Memory B cell (primary cell): ENCODE data around the gene UNC45B.

Experiments
- ATAC-seq: fragments of 150-1000 bp; cut with Tn5 transposase; 2 replicates; pipeline ENCODE4 v1.10.0; 2021; ENCODE audit warnings: low read depth, mild to moderate bottlenecking, moderate library complexity
- DNase-seq, 2 donors: peaks; one replicate each; pipeline ENCODE4 v3.0.0; 2022; ENCODE audit warnings: low spot score in 2 of 2
- H3K27ac Mint-ChIP-seq: one replicate; pipeline ENCODE4 v1.8.0; 2022; ENCODE audit warnings: mild to moderate bottlenecking, moderate library complexity, mixed read lengths
- H3K27me3 Mint-ChIP-seq: one replicate; pipeline ENCODE4 v1.8.0; 2022; ENCODE audit warnings: mixed read lengths
- H3K36me3 Mint-ChIP-seq: one replicate; pipeline ENCODE4 v1.8.0; 2022; ENCODE audit warnings: mild to moderate bottlenecking, mixed read lengths
- H3K4me1 Mint-ChIP-seq: one replicate; pipeline ENCODE4 v1.8.0; 2022; ENCODE audit warnings: mixed read lengths
- H3K4me3 Mint-ChIP-seq: one replicate; pipeline ENCODE4 v1.8.0; 2022; ENCODE audit warnings: mild to moderate bottlenecking, moderate library complexity, mixed read lengths
- H3K9me3 Mint-ChIP-seq: one replicate; pipeline ENCODE4 v1.8.0; 2022; ENCODE audit warnings: mixed read lengths

Gene UNC45B

DNA sequence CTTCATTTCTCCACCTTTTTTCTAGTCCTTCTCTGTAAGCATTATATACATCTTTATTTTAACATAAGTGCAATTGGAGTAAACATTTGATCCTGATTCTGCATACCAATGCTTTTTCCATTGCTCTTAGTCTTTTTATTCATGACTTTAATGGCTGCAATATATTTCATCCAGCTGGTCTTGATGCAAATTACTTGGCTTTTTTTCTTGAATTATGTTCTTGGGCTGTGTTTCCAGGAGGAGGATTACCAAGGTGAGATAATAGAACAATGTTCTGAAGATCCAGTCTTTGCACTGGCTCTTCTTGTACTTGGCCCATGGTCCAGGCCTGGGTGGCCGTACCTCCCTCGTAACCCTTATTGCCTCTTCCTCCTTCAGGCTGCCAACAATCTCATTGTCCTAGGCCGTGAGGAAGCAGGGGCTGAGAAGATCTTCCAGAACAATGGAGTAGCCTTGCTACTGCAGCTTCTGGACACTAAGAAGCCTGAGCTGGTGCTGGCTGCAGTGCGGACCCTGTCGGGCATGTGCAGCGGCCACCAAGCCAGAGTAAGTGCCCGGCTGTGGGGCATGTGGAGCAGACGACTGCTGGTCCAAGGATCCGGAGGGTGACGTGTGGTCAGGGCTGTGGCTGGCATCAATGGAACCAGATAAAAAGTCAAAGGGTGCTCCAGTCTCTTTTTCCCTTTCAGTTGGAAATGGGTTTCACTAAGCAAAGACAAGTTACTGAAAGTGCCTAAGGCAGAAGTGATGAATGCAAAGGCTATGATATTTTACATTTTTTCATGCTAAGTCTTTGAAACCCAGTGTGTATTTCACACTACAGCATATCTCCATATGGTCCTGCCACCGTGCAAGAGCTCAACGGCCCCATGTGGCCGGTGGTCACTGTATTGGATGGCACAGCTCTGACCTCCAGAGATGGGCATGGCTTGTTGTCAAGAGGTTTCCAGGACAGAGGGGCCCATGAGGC lies 6.9 kb downstream of the UNC45B start:
- ATAC-seq (no peak), DNase-seq (no peak)
- no peak overlapping the region for H3K27ac Mint-ChIP-seq
- no peaks in the 10 kb centered on the region for H3K36me3 Mint-ChIP-seq
- H3K4me1 Mint-ChIP-seq: no peaks in the 10 kb centered on the region
- H3K4me3 Mint-ChIP-seq: no peak overlapping the region
- peaks cover 5% of the 10 kb centered on the region for H3K27me3 Mint-ChIP-seq
- no peaks in the 10 kb centered on the region for H3K9me3 Mint-ChIP-seq

GRCh38 chr17:35155246-35155645 lies 7.6 kb downstream of the UNC45B start:
- Mint-ChIP-seq H3K27me3 (peaks cover 5% of the 10 kb centered on the region), H3K36me3 (no peaks in the 10 kb centered on the region), H3K4me1 (no peaks in the 10 kb centered on the region), H3K27ac (no peak overlapping the region), H3K9me3 (no peaks in the 10 kb centered on the region), H3K4me3 (no peak overlapping the region)
- ATAC-seq: no peak
- no peak for DNase-seq

GRCh38 chr17:35159940-35160339 lies 12.3 kb downstream of the UNC45B start:
- peaks cover 22% of the 10 kb centered on the region for H3K27me3 Mint-ChIP-seq
- H3K4me3 Mint-ChIP-seq: no peak overlapping the region
- H3K36me3 Mint-ChIP-seq: no peaks in the 10 kb centered on the region
- H3K4me1 Mint-ChIP-seq: no peaks in the 10 kb centered on the region
- DNase-seq (no peak), ATAC-seq (no peak)
- H3K27ac Mint-ChIP-seq: no peak overlapping the region
- no peaks in the 10 kb centered on the region for H3K9me3 Mint-ChIP-seq

- peaks cover 25% of the 10 kb centered on the region for H3K27me3 Mint-ChIP-seq
- DNase-seq: no peak
- no peak overlapping the region for H3K4me3 Mint-ChIP-seq
- H3K9me3 Mint-ChIP-seq: no peaks in the 10 kb centered on the region
- ATAC-seq: no peak
- no peak overlapping the region for H3K27ac Mint-ChIP-seq
- H3K4me1 Mint-ChIP-seq: no peaks in the 10 kb centered on the region
- H3K36me3 Mint-ChIP-seq: no peaks in the 10 kb centered on the region
Observed at GRCh38 chr17:35160354-35161201, 13.0 kb downstream of the UNC45B start.

DNA sequence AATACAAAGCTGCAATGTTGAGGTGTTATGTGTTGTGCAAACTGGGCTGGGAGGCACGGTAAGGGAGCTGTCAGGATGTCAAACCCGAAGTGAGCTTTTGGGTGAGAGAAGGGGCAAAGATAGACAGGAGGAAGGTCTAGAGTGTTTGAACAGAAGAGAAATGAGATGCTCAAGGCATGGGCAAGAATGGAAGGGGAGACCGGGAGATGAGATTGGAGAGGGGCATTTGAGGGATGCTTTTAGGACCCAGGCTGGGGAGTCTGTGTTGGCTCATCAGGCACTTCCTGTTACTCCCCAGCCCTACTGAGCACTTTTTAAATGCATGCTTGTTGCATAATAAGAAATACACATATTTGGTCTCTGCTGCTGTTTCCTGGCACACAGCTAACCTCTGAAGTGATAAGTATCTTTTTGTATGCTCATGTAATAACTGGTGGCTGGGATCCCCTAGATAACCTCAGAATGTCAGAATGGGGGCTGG lies 13.7 kb downstream of the UNC45B start:
- no peak overlapping the region for H3K4me3 Mint-ChIP-seq
- H3K4me1 Mint-ChIP-seq: no peaks in the 10 kb centered on the region
- no peak overlapping the region for H3K27ac Mint-ChIP-seq
- peaks cover 24% of the 10 kb centered on the region for H3K27me3 Mint-ChIP-seq
- ATAC-seq (no peak), DNase-seq (no peak)
- no peaks in the 10 kb centered on the region for H3K9me3 Mint-ChIP-seq
- H3K36me3 Mint-ChIP-seq: no peaks in the 10 kb centered on the region

DNA sequence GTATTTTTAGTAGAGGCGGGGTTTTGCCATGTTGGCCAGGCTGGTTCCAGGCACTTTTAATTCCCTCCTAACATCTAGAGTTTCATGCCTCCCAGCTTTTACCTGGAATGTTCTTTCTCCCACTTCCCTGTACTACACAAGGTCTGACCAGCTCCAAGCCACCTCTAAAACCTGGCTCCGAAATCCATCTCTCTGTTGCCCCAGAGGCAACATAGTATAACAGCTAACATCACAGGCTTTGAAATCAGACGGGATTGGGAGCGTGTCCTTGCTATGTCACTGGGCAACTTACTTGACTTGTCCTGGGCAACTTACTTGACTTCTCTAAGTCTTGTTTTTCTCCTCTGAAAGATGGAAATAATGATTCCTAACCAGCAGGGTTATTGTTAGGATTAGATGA lies 15.1 kb downstream of the UNC45B start:
- DNase-seq: no peak
- H3K27me3 Mint-ChIP-seq: peaks cover 26% of the 10 kb centered on the region
- H3K4me3 Mint-ChIP-seq: no peak overlapping the region
- H3K36me3 Mint-ChIP-seq: no peaks in the 10 kb centered on the region
- ATAC-seq: no peak
- H3K4me1 Mint-ChIP-seq: no peaks in the 10 kb centered on the region
- no peak overlapping the region for H3K27ac Mint-ChIP-seq
- H3K9me3 Mint-ChIP-seq: no peaks in the 10 kb centered on the region

DNA sequence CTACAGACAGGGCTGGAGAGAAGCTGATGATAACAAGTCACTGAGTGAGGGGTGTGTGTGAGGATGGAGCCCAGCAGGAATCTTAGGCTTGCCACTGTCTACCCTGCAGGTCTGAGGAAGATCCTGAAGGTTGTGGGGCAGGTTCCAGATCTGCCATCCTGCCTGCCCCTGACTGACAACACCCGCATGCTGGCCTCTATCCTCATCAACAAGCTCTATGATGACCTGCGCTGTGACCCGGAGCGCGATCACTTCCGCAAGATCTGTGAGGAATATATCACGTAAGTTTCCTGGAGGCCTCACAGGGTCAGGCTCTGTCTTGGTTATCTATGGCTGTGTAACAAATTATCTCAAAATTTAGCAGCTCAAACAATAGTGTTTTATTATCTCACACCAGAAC lies 16.3 kb downstream of the UNC45B start:
- H3K27me3 Mint-ChIP-seq: peaks cover 32% of the 10 kb centered on the region
- H3K4me1 Mint-ChIP-seq: no peaks in the 10 kb centered on the region
- ATAC-seq: no peak
- no peaks in the 10 kb centered on the region for H3K9me3 Mint-ChIP-seq
- H3K4me3 Mint-ChIP-seq: no peak overlapping the region
- no peak overlapping the region for H3K27ac Mint-ChIP-seq
- no peak for DNase-seq
- no peaks in the 10 kb centered on the region for H3K36me3 Mint-ChIP-seq

DNA sequence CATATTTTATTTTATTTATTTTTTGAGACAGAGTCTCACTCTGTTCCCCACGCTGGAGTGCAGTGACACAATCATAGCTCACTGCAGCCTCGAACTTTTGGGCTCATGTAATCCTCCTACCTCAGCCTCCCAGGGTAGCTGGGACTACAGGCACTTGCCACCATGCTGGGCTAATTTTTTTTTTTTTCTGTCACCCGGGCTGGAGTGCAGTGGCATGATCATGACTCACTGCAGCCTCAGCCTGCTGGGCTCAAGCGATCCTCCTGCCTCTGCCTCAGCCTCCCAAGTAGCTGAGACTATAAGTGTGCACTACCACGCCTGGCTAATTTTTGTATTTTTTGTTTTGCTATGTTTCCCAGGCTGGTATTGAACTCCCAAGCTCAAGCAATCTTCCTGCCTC lies 17.1 kb downstream of the UNC45B start:
- Mint-ChIP-seq H3K27ac (no peak overlapping the region), H3K4me1 (no peaks in the 10 kb centered on the region), H3K4me3 (no peak overlapping the region), H3K27me3 (peaks cover 32% of the 10 kb centered on the region), H3K9me3 (no peaks in the 10 kb centered on the region), H3K36me3 (no peaks in the 10 kb centered on the region)
- DNase-seq: no peak
- ATAC-seq: no peak

DNA sequence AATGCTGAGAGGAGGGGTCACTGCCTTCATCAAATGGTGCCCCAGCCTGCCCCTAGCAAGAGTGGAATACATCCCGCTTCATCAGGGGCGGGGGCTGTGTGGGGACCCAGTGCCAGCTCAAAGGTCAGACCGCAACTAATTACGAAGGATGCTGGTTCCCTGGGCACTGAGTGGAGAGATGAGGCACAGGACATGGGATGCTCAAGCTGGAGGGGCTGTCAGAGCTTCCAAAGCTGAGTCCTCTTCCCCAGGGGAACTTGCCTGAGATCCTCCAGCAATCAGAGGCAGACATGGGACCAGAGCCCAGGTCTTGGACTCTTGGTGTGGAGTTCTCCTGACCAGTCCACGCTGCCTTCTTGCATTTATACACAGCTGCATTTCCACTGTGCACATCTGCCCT lies 18.9 kb downstream of the UNC45B start:
- Mint-ChIP-seq H3K4me3 (no peak overlapping the region), H3K4me1 (no peaks in the 10 kb centered on the region), H3K27ac (no peak overlapping the region), H3K9me3 (no peaks in the 10 kb centered on the region), H3K36me3 (no peaks in the 10 kb centered on the region), H3K27me3 (peaks cover 24% of the 10 kb centered on the region)
- ATAC-seq (no peak), DNase-seq (no peak)

- Mint-ChIP-seq H3K27ac (no peak overlapping the region), H3K27me3 (peaks cover 24% of the 10 kb centered on the region), H3K4me1 (no peaks in the 10 kb centered on the region), H3K36me3 (no peaks in the 10 kb centered on the region), H3K9me3 (no peaks in the 10 kb centered on the region), H3K4me3 (no peak overlapping the region)
- ATAC-seq (no peak), DNase-seq (no peak)
Observed at GRCh38 chr17:35167046-35167445, 19.4 kb downstream of the UNC45B start.

GRCh38 chr17:35167666-35168065 lies 20.0 kb downstream of the UNC45B start:
- H3K27me3 Mint-ChIP-seq: peaks cover 24% of the 10 kb centered on the region
- H3K9me3 Mint-ChIP-seq: no peaks in the 10 kb centered on the region
- no peaks in the 10 kb centered on the region for H3K4me1 Mint-ChIP-seq
- H3K4me3 Mint-ChIP-seq: no peak overlapping the region
- no peak overlapping the region for H3K27ac Mint-ChIP-seq
- ATAC-seq (no peak), DNase-seq (no peak)
- no peaks in the 10 kb centered on the region for H3K36me3 Mint-ChIP-seq

- H3K4me3 Mint-ChIP-seq: no peak overlapping the region
- no peak for ATAC-seq
- H3K9me3 Mint-ChIP-seq: no peaks in the 10 kb centered on the region
- H3K4me1 Mint-ChIP-seq: no peaks in the 10 kb centered on the region
- no peak overlapping the region for H3K27ac Mint-ChIP-seq
- no peak for DNase-seq
- no peaks in the 10 kb centered on the region for H3K36me3 Mint-ChIP-seq
- H3K27me3 Mint-ChIP-seq: peaks cover 19% of the 10 kb centered on the region
Observed at GRCh38 chr17:35169835-35170363, 22.3 kb downstream of the UNC45B start.

- no peak overlapping the region for H3K27ac Mint-ChIP-seq
- no peaks in the 10 kb centered on the region for H3K4me1 Mint-ChIP-seq
- H3K36me3 Mint-ChIP-seq: no peaks in the 10 kb centered on the region
- no peaks in the 10 kb centered on the region for H3K9me3 Mint-ChIP-seq
- DNase-seq: no peak
- no peak overlapping the region for H3K4me3 Mint-ChIP-seq
- peak; percentile 22 for ATAC-seq
- H3K27me3 Mint-ChIP-seq: peaks cover 17% of the 10 kb centered on the region
Observed at GRCh38 chr17:35170968-35171771, 23.6 kb downstream of the UNC45B start.
